IMR-90 (cell line): ENCODE results near the gene OCIAD1. TPM values are rescaled to one million over a fixed set of nuclear protein-coding genes. Genes with fewer than 3 reads are reported as not detected.

Experiments
- ATAC-seq: fragments of 200-7000 bp; cut with Tn5 transposase; 2 replicates; pipeline ENCODE4 v1.9.1; 2020; ENCODE audit warnings: low read depth, mild to moderate bottlenecking, moderate library complexity
- BruUV-seq: library from RNA; stranded (reverse); fragments of 400-500 nt; replicated peaks from 2 replicates; lab custom pipeline; 2021; lab: Mats Ljungman, UMichigan
- CTCF ChIA-PET: fragments of 300-600 bp; formaldehyde crosslinking; extraction: SDS; loops from one replicate; lab custom pipeline; 2021; ENCODE audit warnings: antibody characterized with exemption; lab: Yijun Ruan, JAX
- POLR2A ChIA-PET: fragments of 300-600 bp; sonication (Branson Sonifier 250); formaldehyde crosslinking; loops from one replicate; lab custom pipeline; 2022; ENCODE audit warnings: antibody characterized with exemption; ENCODE audit not compliant: unreplicated experiment; lab: Charles Lee
- DNase-seq: peaks from one replicate; pipeline ENCODE4 v3.0.0; 2013
- H2AFZ ChIP-seq: replicated peaks from 2 replicates; pipeline ENCODE3; 2013; ENCODE audit warnings: low read length, mild to moderate bottlenecking; ENCODE audit not compliant: poor library complexity
- H2AK5ac ChIP-seq: 2 replicates; pipeline ENCODE4 v1.6.1; 2013; ENCODE audit warnings: low read depth, low read length, inconsistent platforms
- H2AK9ac ChIP-seq: replicated peaks from 2 replicates; pipeline ENCODE3; 2013; ENCODE audit warnings: mild to moderate bottlenecking, low read depth, low read length, moderate library complexity; ENCODE audit not compliant: poor library complexity
- H2BK120ac ChIP-seq: 2 replicates; pipeline ENCODE4 v1.6.1; 2013; ENCODE audit warnings: low read depth, low read length, inconsistent platforms
- H2BK15ac ChIP-seq: 3 replicates; pipeline ENCODE4 v1.6.1; 2013; ENCODE audit warnings: low read depth, low read length, inconsistent platforms
- H2BK20ac ChIP-seq: 2 replicates; pipeline ENCODE4 v1.6.1; 2013; ENCODE audit warnings: low read depth, mild to moderate bottlenecking, inconsistent platforms, low read length, moderate library complexity
- H2BK5ac ChIP-seq: 2 replicates; pipeline ENCODE4 v1.6.1; 2013; ENCODE audit warnings: mild to moderate bottlenecking, low read depth, low read length, inconsistent platforms; ENCODE audit not compliant: poor library complexity, severe bottlenecking
- H3K14ac ChIP-seq: replicated peaks from 2 replicates; pipeline ENCODE4 v1.6.1; 2013; ENCODE audit warnings: low read depth, low read length, inconsistent platforms
- H3K18ac ChIP-seq: 2 replicates; pipeline ENCODE4 v1.6.1; 2013; ENCODE audit warnings: low read depth, low read length, control low read depth
- H3K23ac ChIP-seq: 2 replicates; pipeline ENCODE4 v1.6.1; 2013; ENCODE audit warnings: low read depth, low read length, inconsistent platforms
- H3K27ac ChIP-seq: 2 replicates; pipeline ENCODE4 v1.5.1; 2013; ENCODE audit warnings: mild to moderate bottlenecking, control low read depth, low read length; ENCODE audit not compliant: insufficient read depth
- H3K27me3 ChIP-seq: 2 replicates; pipeline ENCODE4 v1.6.1; 2013; ENCODE audit warnings: low read length; ENCODE audit not compliant: control insufficient read depth, insufficient read depth
- H3K36me3 ChIP-seq: 2 replicates; pipeline ENCODE4 v1.6.1; 2013; ENCODE audit warnings: low read length, mixed read lengths; ENCODE audit not compliant: control insufficient read depth, insufficient read depth
- H3K4ac ChIP-seq: 2 replicates; pipeline ENCODE4 v1.6.1; 2013; ENCODE audit warnings: low read depth, low read length, inconsistent platforms
- H3K4me1 ChIP-seq: 2 replicates; pipeline ENCODE4 v1.6.1; 2013; ENCODE audit warnings: low read length, mixed read lengths; ENCODE audit not compliant: control insufficient read depth, insufficient read depth
- H3K4me2 ChIP-seq: 2 replicates; pipeline ENCODE4 v1.6.1; 2013; ENCODE audit warnings: low read depth, mild to moderate bottlenecking, control low read depth, low read length, moderate library complexity
- H3K4me3 ChIP-seq: 2 replicates; pipeline ENCODE4 v1.5.1; 2013; ENCODE audit warnings: low read depth, mild to moderate bottlenecking, control low read depth, low read length, moderate library complexity; ENCODE audit not compliant: insufficient read depth
- H3K56ac ChIP-seq: 2 replicates; pipeline ENCODE4 v1.6.1; 2013; ENCODE audit warnings: low read length, inconsistent platforms; ENCODE audit not compliant: insufficient read depth; ENCODE audit errors: extremely low read depth
- H3K79me1 ChIP-seq, 2 experiments: 2 replicates each; pipeline ENCODE4 v1.6.1; 2013; ENCODE audit warnings: low read length in 2 of 2, inconsistent platforms in 1 of 2, low read depth in 1 of 2
- H3K9ac ChIP-seq: 2 replicates; pipeline ENCODE4 v1.6.1; 2013; ENCODE audit warnings: low read depth, low read length, control low read depth
- H3K9me1 ChIP-seq: 2 replicates; pipeline ENCODE4 v1.6.1; 2013; ENCODE audit warnings: low read length, inconsistent platforms; ENCODE audit not compliant: insufficient read depth
- H3K9me3 ChIP-seq: 2 replicates; pipeline ENCODE4 v1.6.1; 2013; ENCODE audit warnings: low read length; ENCODE audit not compliant: control insufficient read depth, insufficient read depth
- H4K20me1 ChIP-seq: 2 replicates; pipeline ENCODE4 v1.6.1; 2013; ENCODE audit warnings: low read length, inconsistent platforms; ENCODE audit not compliant: insufficient read depth
- H4K5ac ChIP-seq: 2 replicates; pipeline ENCODE4 v1.6.1; 2013; ENCODE audit warnings: mild to moderate bottlenecking, low read depth, low read length, control low read depth
- H4K8ac ChIP-seq, 2 experiments: 2 replicates each; pipeline ENCODE4 v1.6.1; 2013; ENCODE audit warnings: low read depth in 2 of 2, low read length in 2 of 2, control low read depth in 1 of 2, inconsistent platforms in 1 of 2
- H4K91ac ChIP-seq: 2 replicates; pipeline ENCODE4 v1.6.1; 2013; ENCODE audit warnings: low read depth, low read length, inconsistent platforms; ENCODE audit not compliant: insufficient read depth
- BHLHE40 ChIP-seq: fragments of 150-350 bp; IDR thresholded peaks from 2 replicates; pipeline ENCODE4 v1.6.1; 2016; ENCODE audit warnings: mild to moderate bottlenecking, low read depth, low read length
- CEBPB ChIP-seq: IDR thresholded peaks from 2 replicates; pipeline ENCODE4 v1.6.1; 2012; ENCODE audit warnings: low read depth, low read length, improper control_type of control experiment
- CHD1 ChIP-seq: IDR thresholded peaks from 2 replicates; pipeline ENCODE4 v1.6.1; 2012; ENCODE audit warnings: low read depth, low read length, improper control_type of control experiment
- FOS ChIP-seq: fragments of 150-350 bp; IDR thresholded peaks from 2 replicates; pipeline ENCODE4 v1.6.1; 2016; ENCODE audit warnings: low read depth, low read length
- MAFK ChIP-seq: IDR thresholded peaks from 2 replicates; pipeline ENCODE4 v1.6.1; 2012; ENCODE audit warnings: low read depth, low read length, improper control_type of control experiment
- MAZ ChIP-seq: IDR thresholded peaks from 2 replicates; pipeline ENCODE4 v1.6.1; 2012; ENCODE audit warnings: low read depth, mild to moderate bottlenecking, low read length, improper control_type of control experiment, moderate library complexity, borderline replicate concordance
- MXI1 ChIP-seq: IDR thresholded peaks from 2 replicates; pipeline ENCODE4 v1.6.1; 2012; ENCODE audit warnings: low read depth, mild to moderate bottlenecking, low read length, moderate library complexity, borderline replicate concordance
- NFE2L2 ChIP-seq: fragments of 150-350 bp; IDR thresholded peaks from 2 replicates; pipeline ENCODE4 v1.6.1; 2016; ENCODE audit warnings: low read depth, mild to moderate bottlenecking, low read length
- POLR2A ChIP-seq: IDR thresholded peaks from 2 replicates; pipeline ENCODE4 v1.6.1; 2012; ENCODE audit warnings: mild to moderate bottlenecking, low read depth, low read length
- RAD21 ChIP-seq: IDR thresholded peaks from 2 replicates; pipeline ENCODE4 v1.6.1; 2012; ENCODE audit warnings: low read length, improper control_type of control experiment
- RCOR1 ChIP-seq: IDR thresholded peaks from 2 replicates; pipeline ENCODE4 v1.6.1; 2012; ENCODE audit warnings: mild to moderate bottlenecking, low read length, improper control_type of control experiment; ENCODE audit not compliant: insufficient replicate concordance
- RFX5 ChIP-seq: IDR thresholded peaks from 2 replicates; pipeline ENCODE4 v1.8.0; 2012; ENCODE audit warnings: low read depth, mild to moderate bottlenecking, low read length, moderate library complexity
- SMC3 ChIP-seq: fragments of 150-350 bp; IDR thresholded peaks from 2 replicates; pipeline ENCODE4 v1.6.1; 2016; ENCODE audit warnings: low read depth, mild to moderate bottlenecking, antibody characterized with exemption, low read length, moderate library complexity
- USF2 ChIP-seq: fragments of 150-350 bp; IDR thresholded peaks from 2 replicates; pipeline ENCODE4 v1.6.1; 2017; ENCODE audit warnings: mild to moderate bottlenecking, antibody characterized with exemption, low read length, low read depth
- WGBS, 2 experiments: methylation state at CpG; one replicate each; pipeline versions ENCODE4 v1.1.5 to v1.1.7; 2013; ENCODE audit warnings: missing lambda C conversion rate in 2 of 2; ENCODE audit not compliant: insufficient read length in 1 of 2; ENCODE audit errors: extremely low coverage in 2 of 2; 5-methylcytosine and 5-hydroxymethylcytosine counted together
- dilution Hi-C: fragments of 300-500 bp; cut with HindIII; formaldehyde crosslinking; loops from one replicate; pipeline ENCODE4 v1.14.3; 2018; ENCODE audit warnings: low sequenced_read_pairs; ENCODE audit not compliant: unreplicated experiment
- in situ Hi-C: fragments of 300-500 bp; cut with MboI; formaldehyde crosslinking; loops from 3 replicates; pipeline ENCODE4 v1.14.3; 2019; ENCODE audit warnings: low sequenced_read_pairs, inconsistent platforms, mixed read lengths
- intact Hi-C: fragments of 100-400 bp; cut with micrococcal nuclease; formaldehyde crosslinking; loops from 2 replicates; pipeline ENCODE4 v1.10.0; 2022
- polyA plus RNA-seq, 3 experiments: library from polyadenylated mRNA; depleted of rRNA; stranded (reverse); fragments of >200 nt; gene quantifications; 2 replicates each; pipeline ENCODE4 v1.2.3, GENCODE V29; 2012; ENCODE audit warnings: low replicate concordance in 1 of 3
- total RNA-seq: library from RNA; depleted of rRNA; stranded (reverse); fragments of >200 nt; gene quantifications from 2 replicates; pipeline ENCODE4 v1.2.3, GENCODE V29; 2012
- TF ChIP-seq, protein P1 (sequence below): fragments of 150-350 bp; IDR thresholded peaks from 2 replicates; pipeline ENCODE4 v1.6.1; 2016; ENCODE audit warnings: low read depth, mild to moderate bottlenecking, low read length, moderate library complexity, borderline replicate concordance
- TF ChIP-seq, protein P2 (sequence below): conservative IDR thresholded peaks from 2 replicates; pipeline ENCODE4 v1.5.1; 2012; ENCODE audit warnings: mild to moderate bottlenecking, low read depth, low read length, improper control_type of control experiment

OCIAD1 gene
- total and polyA plus RNA-seq, 2 of the 4 experiments (the other 2 are of a cell fraction): 86.9 to 112 TPM

GRCh38 chr4:48813964-48814363, 16.9 kb upstream of the OCIAD1 start:
- Histone ChIP-seq H3K18ac (no peak overlapping the region), H3K56ac (no peak overlapping the region), H2AK9ac (no peak overlapping the region), H3K9me3 (no peaks in the 10 kb centered on the region), H4K91ac (no peak overlapping the region), H2BK5ac (no peak overlapping the region), H3K79me1 (no peaks in the 10 kb centered on the region), H3K9me1 (no peaks in the 10 kb centered on the region), H4K20me1 (no peaks in the 10 kb centered on the region), H4K8ac (no peak overlapping the region), H2BK20ac (no peak overlapping the region), H3K23ac (no peak overlapping the region), H3K27ac (no peak overlapping the region), H3K4me3 (no peak overlapping the region), H3K4me1 (no peaks in the 10 kb centered on the region), H2AFZ (no peak overlapping the region), H2AK5ac (no peak overlapping the region), H2BK15ac (no peak overlapping the region), H3K36me3 (no peaks in the 10 kb centered on the region), H3K4me2 (no peak overlapping the region), H3K4ac (no peak overlapping the region), H3K14ac (no peak overlapping the region), H4K5ac (no peak overlapping the region), H3K9ac (no peak overlapping the region), H3K27me3 (peaks cover 2% of the 10 kb centered on the region; the same call in 1 of the 2 replicates), H2BK120ac (no peak overlapping the region)
- ChIA-PET POLR2A (no interaction called here), CTCF (no interaction called here)
- dilution Hi-C loops: no loop called here
- in situ Hi-C loops: no loop called here
- intact Hi-C loops: no loop called here
- BruUV-seq: no TSS peak
- no CpG with 5 or more reads among the region's 1 CpG for WGBS, 2 experiments
- TF ChIP-seq MAFK (no peak), BHLHE40 (no peak), FOS (no peak), SMC3 (no peak), MXI1 (no peak), RFX5 (no peak), CEBPB (no peak), USF2 (no peak), POLR2A (no peak), RAD21 (no peak), CHD1 (no peak), MAZ (no peak), NFE2L2 (no peak), RCOR1 (no peak)
- TF ChIP-seq, protein P1, sequence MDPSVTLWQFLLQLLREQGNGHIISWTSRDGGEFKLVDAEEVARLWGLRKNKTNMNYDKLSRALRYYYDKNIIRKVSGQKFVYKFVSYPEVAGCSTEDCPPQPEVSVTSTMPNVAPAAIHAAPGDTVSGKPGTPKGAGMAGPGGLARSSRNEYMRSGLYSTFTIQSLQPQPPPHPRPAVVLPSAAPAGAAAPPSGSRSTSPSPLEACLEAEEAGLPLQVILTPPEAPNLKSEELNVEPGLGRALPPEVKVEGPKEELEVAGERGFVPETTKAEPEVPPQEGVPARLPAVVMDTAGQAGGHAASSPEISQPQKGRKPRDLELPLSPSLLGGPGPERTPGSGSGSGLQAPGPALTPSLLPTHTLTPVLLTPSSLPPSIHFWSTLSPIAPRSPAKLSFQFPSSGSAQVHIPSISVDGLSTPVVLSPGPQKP: no peak
- TF ChIP-seq, protein P2, sequence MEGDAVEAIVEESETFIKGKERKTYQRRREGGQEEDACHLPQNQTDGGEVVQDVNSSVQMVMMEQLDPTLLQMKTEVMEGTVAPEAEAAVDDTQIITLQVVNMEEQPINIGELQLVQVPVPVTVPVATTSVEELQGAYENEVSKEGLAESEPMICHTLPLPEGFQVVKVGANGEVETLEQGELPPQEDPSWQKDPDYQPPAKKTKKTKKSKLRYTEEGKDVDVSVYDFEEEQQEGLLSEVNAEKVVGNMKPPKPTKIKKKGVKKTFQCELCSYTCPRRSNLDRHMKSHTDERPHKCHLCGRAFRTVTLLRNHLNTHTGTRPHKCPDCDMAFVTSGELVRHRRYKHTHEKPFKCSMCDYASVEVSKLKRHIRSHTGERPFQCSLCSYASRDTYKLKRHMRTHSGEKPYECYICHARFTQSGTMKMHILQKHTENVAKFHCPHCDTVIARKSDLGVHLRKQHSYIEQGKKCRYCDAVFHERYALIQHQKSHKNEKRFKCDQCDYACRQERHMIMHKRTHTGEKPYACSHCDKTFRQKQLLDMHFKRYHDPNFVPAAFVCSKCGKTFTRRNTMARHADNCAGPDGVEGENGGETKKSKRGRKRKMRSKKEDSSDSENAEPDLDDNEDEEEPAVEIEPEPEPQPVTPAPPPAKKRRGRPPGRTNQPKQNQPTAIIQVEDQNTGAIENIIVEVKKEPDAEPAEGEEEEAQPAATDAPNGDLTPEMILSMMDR: no peak
- no peak for DNase-seq
- ATAC-seq: no peak
